ENCODE results near the gene TMTC3.

TMTC3 gene

GRCh38 chr12:88228720-88229119, 86.6 kb downstream of the TMTC3 start:
- DNase-seq = no peak

- DNase-seq = no peak
Observed at GRCh38 chr12:88230271-88230670, 88.2 kb downstream of the TMTC3 start.

DNA sequence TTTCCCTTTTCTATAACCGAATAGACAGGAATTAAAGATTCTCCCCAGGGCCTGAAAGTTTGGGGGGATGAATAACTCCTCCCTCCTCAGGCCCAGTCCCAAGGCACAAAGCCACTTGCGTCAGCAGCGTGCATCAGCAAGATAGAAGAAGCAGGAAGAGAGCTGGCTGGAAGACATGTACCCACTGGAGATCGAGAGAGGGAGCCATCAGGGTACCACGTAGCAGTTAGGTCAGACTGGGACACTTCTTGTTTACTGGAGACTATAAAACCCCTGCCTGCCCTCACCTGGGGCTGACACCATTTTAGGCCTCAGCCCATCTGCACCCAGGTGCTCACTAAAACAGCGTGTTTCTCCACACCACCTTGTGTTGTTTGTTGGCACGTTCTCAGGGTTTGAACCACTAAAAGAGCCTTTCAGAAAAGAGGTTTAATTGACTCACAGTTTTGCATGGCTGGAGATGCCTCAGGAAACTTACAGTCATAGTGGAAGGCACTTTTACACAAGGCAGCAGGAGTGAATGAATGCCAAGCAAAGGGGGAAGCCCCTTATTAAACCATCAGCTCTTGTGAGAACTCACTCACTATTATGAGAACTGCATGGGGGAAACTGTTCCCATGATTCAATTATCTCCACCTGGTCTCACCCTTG, 93.2 kb downstream of the TMTC3 start:
- DNase-seq = no peak

- DNase-seq = no peak
Observed at GRCh38 chr12:88237954-88238353, 95.8 kb downstream of the TMTC3 start.

DNA sequence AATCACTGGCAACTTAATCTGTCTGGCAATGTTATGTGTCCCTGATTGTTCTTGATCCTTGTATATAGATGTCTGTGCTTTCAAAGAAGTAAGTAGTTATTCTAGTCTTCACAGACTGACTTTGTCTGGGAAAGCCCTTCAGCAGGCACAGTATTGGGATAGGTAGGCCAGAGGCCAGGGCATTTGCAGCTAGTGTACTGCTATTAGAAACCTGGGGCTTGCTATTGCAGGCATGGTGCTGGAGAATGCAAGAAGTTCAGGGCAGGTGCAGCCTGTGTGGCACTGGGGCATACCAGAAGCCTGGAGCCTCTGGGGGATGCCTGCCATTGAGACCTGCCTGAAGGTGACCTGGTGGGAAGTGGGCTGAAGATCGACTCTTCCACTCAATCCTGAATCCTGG, 96.3 kb downstream of the TMTC3 start:
- DNase-seq = no peak

GRCh38 chr12:88241862-88242570, 99.9 kb downstream of the TMTC3 start:
- no peak for DNase-seq

GRCh38 chr12:88242571-88242925, 100.4 kb downstream of the TMTC3 start:
- no peak for DNase-seq

DNA sequence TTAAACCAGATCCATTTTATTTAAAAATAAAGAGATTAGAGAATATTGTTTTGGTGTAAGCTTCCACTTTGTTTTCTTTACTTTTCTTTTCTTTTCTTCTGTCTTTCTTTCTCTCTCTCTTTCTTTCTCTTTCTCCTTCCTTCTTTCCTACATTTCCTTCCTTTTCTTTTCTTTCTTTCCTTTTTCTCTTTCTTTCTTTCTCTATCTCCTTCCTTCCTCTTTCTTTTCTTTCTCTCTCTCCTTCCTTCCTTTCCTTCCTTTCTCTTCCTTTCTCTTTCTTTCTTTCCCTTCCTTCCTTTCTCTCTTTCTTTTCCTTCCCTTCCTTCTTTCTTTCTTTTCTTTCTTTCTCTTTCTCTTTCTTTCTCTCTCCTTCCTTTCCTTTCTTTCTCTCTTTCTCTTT, 100.8 kb downstream of the TMTC3 start:
- DNase-seq = no peak

GRCh38 chr12:88243982-88244381, 101.9 kb downstream of the TMTC3 start:
- DNase-seq = no peak

- DNase-seq = no peak
Observed at GRCh38 chr12:88245905-88246304, 103.8 kb downstream of the TMTC3 start.

DNA sequence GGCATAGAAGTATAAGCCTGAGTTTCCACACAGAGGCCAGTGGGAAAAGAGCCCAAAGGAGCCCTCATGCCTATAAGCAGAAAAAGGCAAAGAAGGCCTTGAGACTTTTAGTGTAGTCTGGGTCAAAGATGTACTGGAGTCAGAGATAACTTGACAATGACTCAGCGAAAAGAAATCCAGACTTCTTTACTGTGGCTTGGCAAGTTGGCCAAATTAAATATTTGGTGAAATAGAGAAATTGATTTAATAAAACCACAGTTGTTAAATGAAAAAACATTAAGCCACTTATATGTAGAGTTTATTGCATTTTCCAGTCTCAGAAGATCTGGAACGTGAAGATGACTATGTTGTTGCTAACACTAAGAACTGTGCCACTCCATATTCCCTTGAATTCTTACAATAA, 105.1 kb downstream of the TMTC3 start:
- DNase-seq = no peak

- DNase-seq = no peak
Observed at GRCh38 chr12:88248606-88249005, 106.5 kb downstream of the TMTC3 start.
